ENCODE results near the gene ZC2HC1B. TPM values are rescaled to one million over a fixed set of nuclear protein-coding genes. Genes with fewer than 3 reads are reported as not detected.

The ZC2HC1B gene
- total RNA-seq, 2 donors from 2014 or later, result not detected

GRCh38 chr6:143966312-143966711 lies 102.0 kb downstream of the ZC2HC1B start:
- H3K4me3 Mint-ChIP-seq, result peak overlapping the region; percentile 16
- H3K36me3 Mint-ChIP-seq, result no peaks in the 10 kb centered on the region
- no peak overlapping the region for H3K27ac Mint-ChIP-seq
- no peak for DNase-seq (ENCODE audit: low spot score)
- peaks cover 12 to 16% of the 10 kb centered on the region in 2 donors for H3K4me1 Mint-ChIP-seq (ENCODE audit: low read depth in 2 of 2)
- no peaks in the 10 kb centered on the region for H3K9me3 Mint-ChIP-seq
- H3K27me3 Mint-ChIP-seq, result no peaks in the 10 kb centered on the region
- no peak for ATAC-seq

- Mint-ChIP-seq H3K9me3 (no peaks in the 10 kb centered on the region), H3K4me1 (ENCODE audit: low read depth in 2 of 2) (peaks cover 12 to 16% of the 10 kb centered on the region in 2 donors), H3K27ac (no peak overlapping the region), H3K36me3 (no peaks in the 10 kb centered on the region), H3K4me3 (no peak overlapping the region), H3K27me3 (no peaks in the 10 kb centered on the region)
- ATAC-seq (no peak), DNase-seq (ENCODE audit: low spot score) (no peak)
Measured at GRCh38 chr6:143967706-143968376, 103.6 kb downstream of the ZC2HC1B start.

GRCh38 chr6:143969077-143969476 lies 104.8 kb downstream of the ZC2HC1B start:
- Mint-ChIP-seq H3K4me3 (no peak overlapping the region), H3K27ac (no peak overlapping the region), H3K9me3 (no peaks in the 10 kb centered on the region), H3K36me3 (no peaks in the 10 kb centered on the region), H3K4me1 (ENCODE audit: low read depth in 2 of 2) (peaks cover 12 to 16% of the 10 kb centered on the region in 2 donors), H3K27me3 (no peaks in the 10 kb centered on the region)
- no peak for DNase-seq (ENCODE audit: low spot score)
- ATAC-seq, result no peak

- Mint-ChIP-seq H3K27me3 (no peaks in the 10 kb centered on the region), H3K4me3 (no peak overlapping the region), H3K36me3 (no peaks in the 10 kb centered on the region), H3K27ac (no peak overlapping the region), H3K9me3 (no peaks in the 10 kb centered on the region), H3K4me1 (ENCODE audit: low read depth in 2 of 2) (peaks cover 8 to 9% of the 10 kb centered on the region in 2 donors)
- ATAC-seq (no peak), DNase-seq (ENCODE audit: low spot score) (no peak)
Measured at GRCh38 chr6:143970456-143971218, 106.4 kb downstream of the ZC2HC1B start.

GRCh38 chr6:143971482-143972205 lies 107.4 kb downstream of the ZC2HC1B start:
- no peak for ATAC-seq
- Mint-ChIP-seq H3K4me3 (no peak overlapping the region), H3K27me3 (no peaks in the 10 kb centered on the region), H3K36me3 (no peaks in the 10 kb centered on the region), H3K9me3 (no peaks in the 10 kb centered on the region), H3K4me1 (ENCODE audit: low read depth in 2 of 2) (no peaks in the 10 kb centered on the region), H3K27ac (no peak overlapping the region)
- DNase-seq (ENCODE audit: low spot score), result no peak

- no peaks in the 10 kb centered on the region for H3K9me3 Mint-ChIP-seq
- no peak overlapping the region for H3K4me3 Mint-ChIP-seq
- no peaks in the 10 kb centered on the region for H3K27me3 Mint-ChIP-seq
- no peaks in the 10 kb centered on the region for H3K36me3 Mint-ChIP-seq
- ATAC-seq (no peak), DNase-seq (ENCODE audit: low spot score) (no peak)
- H3K4me1 Mint-ChIP-seq (ENCODE audit: low read depth in 2 of 2), result peaks cover 0 to 5% of the 10 kb centered on the region in 2 donors
- no peak overlapping the region for H3K27ac Mint-ChIP-seq
Measured at GRCh38 chr6:143973097-143973966, 109.1 kb downstream of the ZC2HC1B start.

GRCh38 chr6:143974089-143974488 lies 109.8 kb downstream of the ZC2HC1B start:
- no peak overlapping the region for H3K27ac Mint-ChIP-seq
- DNase-seq (ENCODE audit: low spot score) (no peak), ATAC-seq (no peak)
- no peak overlapping the region for H3K4me3 Mint-ChIP-seq
- H3K9me3 Mint-ChIP-seq, result no peaks in the 10 kb centered on the region
- H3K36me3 Mint-ChIP-seq, result no peaks in the 10 kb centered on the region
- H3K27me3 Mint-ChIP-seq, result no peaks in the 10 kb centered on the region
- H3K4me1 Mint-ChIP-seq (ENCODE audit: low read depth in 2 of 2), result peaks cover 0 to 5% of the 10 kb centered on the region in 2 donors

- no peaks in the 10 kb centered on the region for H3K9me3 Mint-ChIP-seq
- DNase-seq (ENCODE audit: low spot score) (no peak), ATAC-seq (no peak)
- no peaks in the 10 kb centered on the region for H3K27me3 Mint-ChIP-seq
- peaks cover 0 to 5% of the 10 kb centered on the region in 2 donors for H3K4me1 Mint-ChIP-seq (ENCODE audit: low read depth in 2 of 2)
- no peak overlapping the region for H3K27ac Mint-ChIP-seq
- no peaks in the 10 kb centered on the region for H3K36me3 Mint-ChIP-seq
- no peak overlapping the region for H3K4me3 Mint-ChIP-seq
Measured at GRCh38 chr6:143976806-143977349, 112.6 kb downstream of the ZC2HC1B start.

- no peaks in the 10 kb centered on the region for H3K9me3 Mint-ChIP-seq
- H3K36me3 Mint-ChIP-seq, result no peaks in the 10 kb centered on the region
- H3K4me3 Mint-ChIP-seq, result no peak overlapping the region
- H3K27me3 Mint-ChIP-seq, result no peaks in the 10 kb centered on the region
- H3K27ac Mint-ChIP-seq, result no peak overlapping the region
- no peak for DNase-seq (ENCODE audit: low spot score)
- ATAC-seq, result no peak
- peaks cover 0 to 5% of the 10 kb centered on the region in 2 donors for H3K4me1 Mint-ChIP-seq (ENCODE audit: low read depth in 2 of 2)
Measured at GRCh38 chr6:143980921-143981320, 116.6 kb downstream of the ZC2HC1B start.

GRCh38 chr6:143982968-143983367 lies 118.7 kb downstream of the ZC2HC1B start:
- H3K27me3 Mint-ChIP-seq, result no peaks in the 10 kb centered on the region
- H3K36me3 Mint-ChIP-seq, result no peaks in the 10 kb centered on the region
- no peaks in the 10 kb centered on the region for H3K4me1 Mint-ChIP-seq (ENCODE audit: low read depth in 2 of 2)
- no peak for ATAC-seq
- H3K4me3 Mint-ChIP-seq, result no peak overlapping the region
- no peaks in the 10 kb centered on the region for H3K9me3 Mint-ChIP-seq
- DNase-seq (ENCODE audit: low spot score), result no peak
- no peak overlapping the region for H3K27ac Mint-ChIP-seq

GRCh38 chr6:143984666-143985065 lies 120.4 kb downstream of the ZC2HC1B start:
- no peak overlapping the region for H3K27ac Mint-ChIP-seq

GRCh38 chr6:143986463-143987065 lies 122.3 kb downstream of the ZC2HC1B start:
- no peaks in the 10 kb centered on the region for H3K9me3 Mint-ChIP-seq
- H3K27ac Mint-ChIP-seq, result no peak overlapping the region
- no peaks in the 10 kb centered on the region for H3K36me3 Mint-ChIP-seq
- H3K4me1 Mint-ChIP-seq (ENCODE audit: low read depth in 2 of 2), result no peaks in the 10 kb centered on the region
- ATAC-seq (no peak), DNase-seq (ENCODE audit: low spot score) (no peak)
- H3K27me3 Mint-ChIP-seq, result no peaks in the 10 kb centered on the region
- H3K4me3 Mint-ChIP-seq, result no peak overlapping the region

More at GRCh38 chr6:143984666-143985065, 120.4 kb downstream of the ZC2HC1B start:
- Mint-ChIP-seq H3K9me3 (no peaks in the 10 kb centered on the region), H3K27me3 (no peaks in the 10 kb centered on the region), H3K4me1 (ENCODE audit: low read depth in 2 of 2) (no peaks in the 10 kb centered on the region), H3K4me3 (no peak overlapping the region), H3K36me3 (no peaks in the 10 kb centered on the region)
- no peak for DNase-seq (ENCODE audit: low spot score)
- ATAC-seq, result no peak
